T-helper 2 cell treated with Interferon-gamma antibody and Interleukin-4, amounts not matched to agents 100 ng/mL and 5 ng/mL, for 36 hours (primary cell): ENCODE results near the gene CCDC60. TPM values are rescaled to one million over a fixed set of nuclear protein-coding genes. Genes with fewer than 3 reads are reported as not detected.
"Not testable (repeated sequence)": the region's sequence is repeated elsewhere in the genome, so short reads cannot be mapped to it uniquely, and the experiment has no call there.

Experiments used
- intact Hi-C: fragments of 100-400 bp; cut with micrococcal nuclease; formaldehyde crosslinking; loops from one replicate; pipeline ENCODE4 v1.15.1; 2023
- total RNA-seq: library from RNA; stranded (reverse); gene quantifications from 2 replicates; pipeline ENCODE4 v1.2.3, GENCODE V29; 2022

The CCDC60 gene
- total RNA-seq, 1 donor from 2014 or later = not detected

DNA sequence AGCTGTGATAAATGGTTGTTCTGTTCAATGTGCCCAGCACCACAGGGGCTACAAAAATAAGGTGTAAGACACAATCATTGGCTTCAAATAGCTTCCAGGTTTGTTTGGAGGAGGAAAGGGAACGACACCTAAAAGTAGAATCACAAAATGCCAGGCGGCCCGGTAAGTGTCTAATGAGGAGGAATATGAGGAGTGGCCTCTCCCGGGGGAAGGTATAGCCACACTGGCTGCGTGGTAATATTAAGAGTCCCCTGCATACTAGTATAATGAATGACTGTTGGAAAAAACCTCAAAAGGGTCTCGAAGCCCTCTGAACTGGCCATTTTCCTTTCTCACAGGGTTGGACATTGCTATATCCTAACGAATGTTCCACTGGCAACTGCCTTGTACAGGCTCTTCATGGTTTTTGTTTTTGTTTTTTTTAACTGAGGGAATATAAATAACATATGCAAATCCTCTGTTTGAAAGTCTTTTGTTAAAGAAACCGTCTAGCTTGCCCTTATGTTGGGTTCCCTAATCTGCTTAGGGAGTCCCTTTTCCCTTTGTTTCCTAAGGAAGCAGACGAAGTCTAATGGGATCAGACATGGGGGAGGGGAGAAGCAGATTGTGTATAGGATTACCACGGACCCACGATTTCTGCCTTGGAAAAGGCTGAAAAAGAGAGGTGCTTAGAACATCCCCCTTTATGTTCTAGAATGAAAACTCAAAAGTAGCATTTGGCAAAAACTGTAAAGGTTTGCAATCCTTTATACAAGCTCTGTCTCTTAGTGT lies 4.2 kb downstream of the CCDC60 start:
- intact Hi-C loops = no loop called here

DNA sequence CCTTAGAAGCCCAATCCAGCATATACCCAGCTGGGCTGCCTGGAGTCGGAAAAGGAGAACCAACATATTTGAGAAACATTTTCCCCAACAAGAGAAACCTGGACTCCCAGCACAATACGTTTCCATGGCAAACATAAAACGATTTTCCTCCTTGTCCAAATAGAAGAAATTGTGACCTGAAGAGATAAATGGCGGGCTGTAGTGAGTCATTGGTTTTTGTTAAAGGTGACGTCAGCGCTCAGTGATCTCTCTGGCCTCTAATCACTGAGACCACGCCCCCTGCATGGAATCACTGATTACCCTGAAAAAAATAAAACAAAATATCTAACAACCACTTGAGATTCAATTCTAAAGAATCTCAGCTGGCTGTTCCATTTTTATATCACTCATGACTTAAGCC lies 6.0 kb downstream of the CCDC60 start:
- intact Hi-C loops = no loop called here

DNA sequence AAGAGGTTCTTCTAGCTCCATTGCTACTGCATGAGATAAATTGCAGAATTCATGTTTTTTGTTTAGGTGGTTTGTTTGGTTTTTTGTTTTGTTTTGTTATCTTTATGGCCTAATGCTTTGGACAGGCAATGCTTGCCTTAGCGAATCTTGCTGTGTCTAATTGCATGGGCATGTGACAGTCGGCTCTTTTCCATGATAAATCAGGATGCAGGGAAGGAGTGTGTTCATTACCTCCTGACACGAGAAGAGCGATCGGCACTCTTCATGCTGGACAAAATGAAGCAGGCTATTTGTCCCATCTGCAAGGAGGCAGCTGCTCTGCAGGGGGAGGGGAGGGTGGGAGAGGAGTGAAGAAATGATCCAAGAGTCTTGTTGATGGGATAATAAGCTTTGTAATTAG lies 6.5 kb downstream of the CCDC60 start:
- intact Hi-C loops = no loop called here

DNA sequence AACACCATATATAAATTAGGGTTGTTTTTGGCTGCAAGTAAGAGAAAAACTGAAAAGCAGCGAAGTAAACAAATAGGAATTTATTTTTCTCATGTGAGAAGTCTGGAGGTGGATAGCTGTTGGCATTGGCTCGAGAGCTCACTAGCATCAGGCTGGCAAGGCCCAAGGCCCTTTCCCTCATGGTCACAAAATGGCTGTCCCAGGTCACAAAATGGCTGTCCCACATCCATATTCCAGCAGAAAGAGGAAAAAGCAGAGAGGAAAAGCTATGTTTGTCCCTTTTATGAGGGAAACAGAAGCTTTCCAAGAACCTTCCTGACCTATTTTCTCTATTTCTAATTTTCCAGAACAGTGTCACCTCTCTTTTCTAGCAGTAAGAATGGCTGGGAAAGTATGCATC lies 7.5 kb downstream of the CCDC60 start:
- intact Hi-C loops = no loop called here

DNA sequence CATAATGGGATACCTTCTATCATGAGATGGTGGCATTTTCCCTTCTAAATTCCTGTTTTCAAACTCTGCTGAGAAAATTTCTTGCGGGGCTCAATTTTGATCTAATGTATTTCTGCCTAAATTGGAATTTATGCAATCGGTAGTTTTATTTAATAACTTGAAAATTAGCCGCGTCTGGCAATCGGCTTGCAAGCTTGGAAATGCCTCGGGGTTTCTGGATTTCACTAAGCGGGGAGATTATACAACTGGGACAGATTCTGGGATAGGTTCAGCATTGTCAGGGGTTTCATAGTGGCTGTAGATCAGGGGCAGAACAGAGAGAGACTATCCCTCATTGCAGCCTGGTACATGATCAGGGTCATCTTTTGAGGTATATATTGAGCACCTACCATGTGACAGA lies 8.6 kb downstream of the CCDC60 start:
- intact Hi-C loops = no loop called here

DNA sequence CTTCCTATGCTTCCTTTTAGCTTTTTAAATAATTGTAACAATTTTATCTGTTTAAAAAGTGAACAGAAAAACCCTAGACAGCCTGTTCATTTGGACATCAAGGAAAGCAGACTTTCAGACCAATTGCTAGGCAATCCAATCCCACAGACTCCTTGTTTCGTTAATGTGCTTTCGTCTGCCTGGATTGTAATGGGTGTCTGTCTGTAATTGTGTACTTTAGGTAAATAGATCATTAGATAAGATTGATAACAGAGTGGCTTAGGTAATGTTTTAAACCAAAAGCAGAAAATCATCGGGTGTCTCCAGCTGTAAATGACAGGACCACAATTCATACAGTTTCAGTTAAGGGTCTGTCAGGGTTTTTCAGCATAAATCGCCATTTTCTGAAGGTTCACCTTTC lies 19.6 kb downstream of the CCDC60 start:
- intact Hi-C loops = no loop called here

DNA sequence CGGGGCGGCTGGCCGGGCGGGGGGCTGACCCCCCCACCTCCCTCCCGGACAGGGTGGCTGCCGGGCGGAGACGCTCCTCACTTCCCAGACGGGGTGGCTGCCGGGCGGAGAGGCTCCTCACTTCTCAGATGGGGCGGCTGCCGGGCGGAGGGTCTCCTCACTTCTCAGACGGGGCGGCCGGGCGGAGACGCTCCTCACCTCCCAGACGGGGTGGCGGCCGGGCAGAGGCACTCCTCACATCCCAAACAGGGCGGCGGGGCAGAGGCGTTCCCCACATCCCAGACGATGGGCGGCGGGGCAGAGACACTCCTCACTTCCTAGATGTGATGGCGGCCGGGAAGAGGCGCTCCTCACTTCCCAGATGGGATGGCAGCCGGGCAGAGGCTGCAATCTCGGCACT lies 25.8 kb downstream of the CCDC60 start:
- intact Hi-C loops = not testable (repeated sequence)

DNA sequence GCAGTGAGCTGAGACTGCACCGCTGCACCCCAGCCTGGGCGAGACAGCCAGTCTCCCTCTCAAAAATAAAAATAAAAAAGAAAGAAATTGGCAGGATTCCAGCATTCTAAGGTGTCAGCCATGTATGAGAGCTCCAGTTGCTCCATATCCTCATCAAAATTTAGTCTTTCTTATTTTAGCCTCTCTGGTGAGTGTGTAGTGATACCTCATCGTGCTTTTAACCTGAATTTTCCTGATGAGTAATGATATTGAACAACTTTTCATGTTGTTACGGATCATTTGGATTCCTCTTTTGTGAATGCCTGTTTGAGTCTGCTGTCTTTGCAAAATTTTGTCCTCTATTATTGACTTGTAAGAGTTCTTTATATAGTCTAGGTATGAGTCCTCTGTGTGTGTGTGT lies 28.5 kb downstream of the CCDC60 start:
- intact Hi-C loops = no loop called here

DNA sequence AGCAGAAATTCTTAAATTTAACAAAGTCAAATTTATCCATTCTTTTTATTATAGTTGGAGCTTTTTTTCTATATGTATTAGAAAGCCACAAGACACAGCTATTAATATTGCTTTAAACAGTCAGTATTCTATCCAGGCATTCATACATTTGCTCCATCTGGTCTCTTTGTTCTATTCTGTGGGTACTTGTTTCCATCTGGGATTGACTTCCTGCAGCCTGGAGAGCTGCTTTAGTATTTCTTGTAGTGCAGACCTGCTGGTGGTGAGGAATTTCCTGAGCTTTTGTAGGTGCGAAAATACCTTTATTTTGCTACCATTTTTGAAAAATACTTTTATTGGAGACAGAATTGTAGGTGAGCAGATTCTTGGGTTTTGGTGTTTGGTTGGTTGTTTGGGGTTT lies 29.0 kb downstream of the CCDC60 start:
- intact Hi-C loops = no loop called here

DNA sequence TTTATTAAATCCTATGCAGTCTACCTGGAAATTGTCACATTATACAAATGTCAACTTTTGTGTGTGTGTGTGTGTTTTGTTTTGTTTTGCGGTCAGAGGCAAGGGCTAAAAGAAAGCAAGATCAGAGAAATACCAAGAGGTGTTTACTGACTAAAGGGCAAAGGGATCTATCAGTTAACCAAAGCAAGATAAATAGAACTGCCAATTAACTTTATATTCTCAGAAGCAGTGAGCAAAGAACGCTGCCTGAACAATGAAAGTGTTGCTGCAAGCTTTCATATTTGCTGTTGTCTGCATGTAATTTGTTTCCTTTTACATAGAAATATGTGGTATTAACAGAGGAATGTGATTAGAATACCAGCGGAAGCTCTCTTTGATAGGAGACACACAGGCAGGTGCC lies 30.9 kb downstream of the CCDC60 start:
- intact Hi-C loops = no loop called here

DNA sequence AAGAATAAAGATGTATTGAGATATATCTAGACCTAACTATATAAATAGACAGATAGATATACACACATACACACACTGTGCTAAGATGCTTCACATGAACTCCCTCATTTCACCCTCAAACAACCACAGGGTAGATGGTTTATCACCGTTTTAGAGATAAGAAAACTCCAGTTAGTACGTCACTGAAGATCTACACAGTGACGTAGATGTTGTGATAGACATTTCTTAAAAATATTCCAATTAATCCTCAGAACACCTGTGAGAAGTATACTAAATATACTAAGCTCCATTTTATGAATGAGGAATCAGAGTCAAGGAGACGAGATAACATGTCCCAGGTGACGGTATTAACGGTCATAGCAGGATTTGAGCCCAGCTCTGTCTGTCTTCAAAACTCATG lies 31.5 kb downstream of the CCDC60 start:
- intact Hi-C loops = no loop called here

DNA sequence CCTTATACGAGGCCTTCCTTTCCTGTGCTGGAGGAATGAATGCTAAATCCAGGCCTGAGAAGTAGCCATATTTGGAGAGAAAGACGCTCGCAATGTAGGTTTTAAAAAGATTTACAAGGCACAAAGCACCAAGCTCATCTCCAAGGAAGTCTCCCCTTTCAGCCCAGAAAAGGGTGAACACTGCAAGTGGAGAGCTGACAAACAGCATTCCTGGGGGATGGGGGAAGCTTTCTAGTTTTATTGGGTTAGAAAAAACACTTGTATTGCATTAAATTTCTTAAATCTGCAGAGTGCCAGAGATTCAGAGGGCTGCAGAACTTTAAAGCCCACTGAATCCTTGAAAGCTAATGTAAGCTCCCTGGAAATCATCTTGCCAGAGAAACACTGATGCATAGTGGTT lies 34.6 kb downstream of the CCDC60 start:
- intact Hi-C loops = no loop called here

DNA sequence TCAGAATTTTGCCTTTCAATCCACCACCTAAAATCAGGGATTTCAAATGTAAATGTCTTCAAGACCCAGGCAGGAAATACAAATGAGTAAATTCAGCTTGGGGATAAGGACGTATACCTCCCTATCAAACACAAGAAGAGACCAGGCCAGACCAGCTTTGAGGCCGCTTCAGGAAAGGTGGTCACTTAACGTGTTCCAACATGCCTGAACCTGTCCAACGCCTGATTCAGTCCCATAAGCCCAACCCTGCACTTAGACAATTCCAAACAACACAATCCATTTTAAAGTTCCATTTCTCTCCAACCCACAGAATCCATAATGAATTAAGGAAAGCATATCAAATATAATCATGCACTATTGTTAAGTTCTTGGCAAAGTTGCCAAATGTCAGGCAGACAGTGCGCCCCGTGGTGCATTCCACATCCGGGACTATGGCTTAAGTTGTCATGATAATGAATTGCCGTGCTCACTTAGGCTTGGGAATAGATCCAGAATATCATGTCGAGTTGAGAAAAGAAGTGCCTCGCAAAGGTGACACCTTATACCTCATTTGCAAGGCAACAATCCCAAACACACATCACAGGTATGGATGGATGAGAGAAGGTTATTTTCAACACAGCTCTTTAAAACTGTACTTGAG lies 35.5 kb downstream of the CCDC60 start:
- intact Hi-C loops = no loop called here

DNA sequence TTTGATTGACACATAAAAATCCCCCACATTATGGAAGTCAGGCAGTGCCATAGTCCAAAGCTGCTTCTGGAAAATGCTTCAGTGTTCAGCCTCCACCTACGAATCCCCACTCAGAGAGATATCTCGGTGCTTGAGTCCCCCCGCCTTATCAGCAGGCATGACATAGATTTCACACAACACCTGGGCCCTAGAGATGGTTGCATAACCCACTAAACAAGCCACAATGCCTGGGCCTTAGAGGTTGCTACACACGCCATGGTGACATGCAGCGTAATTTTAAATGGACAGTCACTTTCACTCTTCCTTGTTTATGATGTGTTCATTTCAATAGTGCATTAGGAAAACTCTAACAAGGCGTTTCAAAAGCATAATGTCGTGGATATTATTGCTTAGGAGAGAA lies 38.0 kb downstream of the CCDC60 start:
- intact Hi-C loops = no loop called here

DNA sequence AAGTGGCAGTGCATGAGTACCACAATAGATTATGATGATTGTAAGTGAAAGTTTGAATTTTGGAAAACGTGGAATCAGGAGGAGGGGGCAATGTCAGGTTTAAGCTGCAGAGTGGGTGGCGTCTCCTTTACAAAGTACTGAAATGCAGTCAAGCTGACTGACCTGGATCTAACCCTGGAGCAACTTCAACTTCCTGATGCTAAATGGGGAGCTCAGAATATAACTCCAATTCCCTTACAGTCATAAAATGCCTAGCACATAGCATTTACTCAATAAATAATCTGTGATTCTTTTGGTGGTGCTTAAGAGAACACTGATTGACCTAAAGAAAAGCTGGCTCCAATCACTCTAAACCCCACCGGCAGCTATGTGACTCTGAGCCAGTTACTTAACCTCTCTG lies 38.5 kb downstream of the CCDC60 start:
- intact Hi-C loops = no loop called here

DNA sequence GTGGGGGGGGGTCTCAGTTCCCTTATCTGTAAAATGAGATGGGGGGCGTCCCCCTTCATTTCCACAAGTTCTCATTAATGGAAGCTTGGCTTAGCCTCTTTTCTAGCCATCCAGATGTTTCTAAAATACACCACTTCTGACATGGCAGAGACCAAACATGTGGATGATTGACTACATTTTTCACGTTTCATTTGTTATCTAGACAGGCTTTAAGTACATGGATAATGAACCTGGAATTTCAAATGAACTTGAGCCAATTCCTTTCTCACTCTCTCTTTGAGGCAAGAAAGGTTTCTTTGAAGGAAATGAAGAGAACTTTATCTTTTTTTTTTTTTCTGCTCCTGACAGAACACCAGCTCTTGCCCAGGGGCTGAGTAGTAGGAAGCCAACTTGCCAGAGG lies 39.1 kb downstream of the CCDC60 start:
- intact Hi-C loops = no loop called here

DNA sequence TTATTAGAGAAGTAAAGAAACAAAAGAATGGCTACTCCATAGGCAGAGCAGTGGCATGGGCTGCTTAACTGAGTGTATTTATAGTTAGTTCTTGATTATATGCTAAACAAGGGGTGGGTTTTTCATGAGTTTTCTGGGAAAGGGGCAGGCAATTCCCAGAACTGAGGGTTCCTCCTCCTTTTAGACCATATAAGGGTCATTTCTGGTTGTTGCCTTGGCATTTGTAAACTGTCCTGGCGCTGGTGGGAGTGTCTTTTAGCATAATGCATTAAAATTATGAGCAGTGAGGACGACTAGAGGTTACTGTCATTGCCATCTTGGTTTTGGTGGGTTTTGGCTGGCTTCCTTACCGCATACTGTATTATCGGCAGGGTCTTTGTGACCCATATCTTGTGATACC lies 40.1 kb downstream of the CCDC60 start:
- intact Hi-C loops = no loop called here

DNA sequence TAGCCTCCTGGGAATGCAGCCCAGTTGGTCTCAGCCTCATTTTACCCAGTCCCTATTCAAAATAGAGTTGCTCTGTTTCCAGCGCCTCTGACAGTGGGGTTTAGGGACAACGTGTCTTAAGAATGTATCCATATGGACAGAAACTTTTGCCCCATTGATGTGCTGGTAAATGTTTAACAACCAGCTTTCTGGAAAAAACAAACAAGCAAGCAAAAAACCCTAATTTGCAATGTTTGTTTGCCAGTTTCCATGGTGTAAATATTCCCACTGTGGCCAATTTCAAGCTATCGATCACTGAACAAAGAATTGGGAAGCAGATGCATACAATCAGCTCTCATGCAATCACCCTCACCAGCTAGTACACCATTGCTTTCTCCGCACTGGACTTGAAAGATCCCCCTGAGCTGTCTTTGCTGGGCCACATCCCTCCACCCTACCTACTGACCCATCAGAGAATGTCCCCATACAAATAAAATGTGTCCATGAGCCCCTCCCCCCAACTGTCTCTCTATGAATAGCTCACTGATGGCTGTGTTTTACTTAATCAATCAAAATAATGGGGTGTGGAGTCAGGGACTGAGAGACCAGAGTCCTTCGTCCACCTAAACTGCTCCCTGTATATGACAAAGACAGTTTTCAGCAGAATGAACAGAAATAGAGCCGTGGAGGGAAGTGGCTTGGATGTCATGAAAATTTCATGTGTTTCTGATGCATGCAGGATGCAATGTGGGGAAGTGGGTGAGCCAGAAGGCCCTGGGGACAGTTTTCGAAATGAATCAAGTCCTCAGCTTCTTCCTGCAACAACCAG lies 40.8 kb downstream of the CCDC60 start:
- intact Hi-C loops = no loop called here

DNA sequence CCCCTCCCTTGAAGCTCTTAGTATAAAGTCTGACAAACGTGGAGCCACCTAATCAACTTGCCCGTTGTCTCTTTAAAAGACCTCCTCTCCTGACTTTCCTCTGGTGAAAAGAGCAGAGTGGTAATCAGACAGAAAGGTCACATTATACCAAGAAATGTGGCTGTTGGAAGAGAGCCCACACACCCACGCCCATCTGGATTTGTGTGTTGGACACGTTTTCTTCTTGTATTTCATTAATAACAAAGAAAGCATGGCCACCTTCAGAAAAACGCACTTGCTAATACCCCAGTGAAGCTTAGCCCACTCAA lies 41.3 kb downstream of the CCDC60 start:
- intact Hi-C loops = no loop called here

DNA sequence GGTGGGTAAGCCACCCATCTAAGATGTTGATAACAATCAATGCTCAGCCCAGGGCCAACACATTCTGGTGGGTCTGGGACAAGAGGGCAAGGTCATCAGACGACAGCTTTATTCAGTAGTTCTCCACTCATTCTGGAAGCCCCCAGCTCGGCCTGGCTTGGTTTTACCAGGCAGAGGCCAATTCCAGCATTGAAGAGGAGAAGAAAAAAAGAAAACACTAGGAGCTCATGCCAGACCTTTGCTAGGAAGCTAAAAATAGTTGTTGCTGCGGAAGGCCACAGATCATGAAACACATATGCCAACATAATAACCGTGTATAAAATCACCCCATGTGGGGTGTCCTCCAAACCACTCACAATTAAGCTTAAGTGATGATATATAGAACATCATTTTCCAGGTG lies 44.4 kb downstream of the CCDC60 start:
- intact Hi-C loops = no loop called here

DNA sequence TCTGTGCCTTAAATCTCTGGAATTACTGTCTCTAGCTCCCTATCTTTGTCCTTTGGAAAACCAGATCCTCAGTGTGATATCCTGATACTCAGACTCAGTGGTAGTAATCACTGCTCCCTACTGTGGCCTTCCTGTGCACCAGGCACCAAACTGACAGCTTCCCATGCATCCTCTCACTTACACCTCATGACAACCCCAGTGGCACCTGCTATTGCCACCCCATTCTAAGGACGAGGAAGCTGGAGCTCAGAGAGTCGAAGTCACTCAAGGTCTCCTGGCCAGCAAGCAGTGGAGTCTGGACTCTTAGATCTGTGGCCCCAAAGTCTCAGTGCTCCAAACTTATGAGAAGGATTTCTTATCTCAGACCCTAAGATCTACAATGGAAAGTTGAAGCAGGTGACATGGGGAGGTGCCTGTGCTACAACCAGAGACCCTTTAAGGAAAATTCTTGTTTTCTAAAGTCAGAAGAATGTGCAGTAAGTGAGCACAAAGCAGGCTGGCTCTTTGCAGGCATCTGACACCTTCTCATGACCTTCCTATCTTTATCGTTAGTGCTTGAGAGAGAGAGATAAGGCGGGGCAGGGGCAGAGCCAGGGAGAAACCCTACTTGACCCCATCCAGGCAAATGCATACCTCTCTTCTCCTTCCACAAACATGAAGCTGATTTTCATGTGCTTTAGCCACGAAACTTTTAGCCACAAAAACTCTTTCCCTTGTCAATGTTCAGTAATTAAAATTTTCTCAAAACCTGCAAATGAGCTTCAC lies 47.1 kb downstream of the CCDC60 start:
- intact Hi-C loops = no loop called here

DNA sequence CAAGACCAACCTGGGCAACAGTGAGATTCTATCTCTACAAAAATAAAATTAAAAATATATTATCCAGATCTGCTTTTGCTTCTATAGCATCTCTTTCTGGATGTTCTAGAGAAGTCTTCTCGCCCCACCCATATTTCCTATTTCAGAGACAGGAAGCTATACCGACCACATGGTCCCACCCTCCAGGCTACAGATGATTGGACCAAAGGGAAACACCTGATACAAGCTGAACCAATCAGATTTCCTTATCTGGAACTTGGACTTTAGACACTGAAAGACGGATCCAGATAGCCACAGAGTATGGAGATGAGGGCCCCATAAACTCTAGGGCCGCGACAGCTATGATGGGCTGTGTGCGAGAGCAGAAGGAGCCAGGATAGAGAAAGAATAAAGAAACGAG lies 48.7 kb downstream of the CCDC60 start:
- intact Hi-C loops = no loop called here
